A549 (cell line): ENCODE results near the gene CHST6.

Source experiments
- CEBPB ChIP-seq, 2 experiments: fragments of >200 bp in 1 of 2; sonication (Bioruptor Twin) in 1 of 2; formaldehyde crosslinking in 1 of 2; IDR thresholded peaks; 2 replicates each; pipeline ENCODE4 v1.6.1; 2012 to 2016
- MAFK ChIP-seq: fragments of 450-650 bp; IDR thresholded peaks from 2 replicates; pipeline ENCODE4 v1.6.1; 2014; ENCODE audit not compliant: partially characterized antibody
- RAD21 ChIP-seq, 2 experiments: fragments of >200 bp in 1 of 2; sonication (Bioruptor Twin) in 1 of 2; formaldehyde crosslinking in 1 of 2; IDR thresholded peaks in 1 of 2; conservative IDR thresholded peaks in 1 of 2; 2 replicates in 1 of 2; 3 replicates in 1 of 2; pipeline ENCODE4 v1.6.1; 2012 to 2018; ENCODE audit warnings: inconsistent platforms in 1 of 2
- ZFP36 ChIP-seq: fragments of 450-650 bp; IDR thresholded peaks from 2 replicates; pipeline ENCODE4 v1.6.1; 2014; ENCODE audit warnings: borderline replicate concordance; ENCODE audit not compliant: partially characterized antibody
- TF ChIP-seq, protein P1 (sequence below): fragments of >200 bp; sonication (Bioruptor Twin); formaldehyde crosslinking; IDR thresholded peaks from 3 replicates; pipeline ENCODE4 v1.5.1; 2016

DNA sequence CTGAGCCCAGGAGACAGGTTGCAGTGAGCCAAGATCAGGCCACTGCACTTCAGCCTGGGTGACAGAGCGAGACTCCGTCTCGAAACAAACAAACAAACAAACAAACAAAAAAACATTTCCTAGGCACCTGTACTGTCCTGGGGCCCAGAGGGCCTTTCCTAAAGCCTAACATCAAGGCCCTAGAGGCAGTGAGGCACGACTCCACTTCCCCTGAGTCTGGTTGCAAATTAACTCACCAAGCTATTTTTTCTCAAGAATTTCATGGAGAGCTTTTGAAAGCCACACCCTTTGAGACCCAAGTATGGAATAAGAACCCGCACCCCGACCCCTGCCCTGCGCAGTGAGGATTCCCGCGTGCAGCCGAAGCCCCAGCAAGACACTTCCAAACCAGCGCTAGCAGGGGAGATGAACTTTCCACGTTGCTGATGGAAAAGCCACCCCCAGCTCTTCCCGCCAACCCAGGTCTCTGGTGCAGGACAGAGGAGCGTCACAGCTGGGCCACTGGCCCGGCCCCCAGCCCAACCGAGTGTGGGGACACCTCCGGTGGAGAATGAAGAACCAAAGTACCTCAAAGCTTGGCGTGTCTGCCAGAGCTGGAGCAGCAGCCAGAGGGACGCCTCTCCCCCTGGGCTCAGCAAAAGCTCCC is 39.4 kb upstream of the CHST6 start:
- no peak for TF ChIP-seq ZFP36
- TF ChIP-seq CEBPB (IDR thresholded peaks at IDR 0.05) = no peak
- TF ChIP-seq, protein P1, sequence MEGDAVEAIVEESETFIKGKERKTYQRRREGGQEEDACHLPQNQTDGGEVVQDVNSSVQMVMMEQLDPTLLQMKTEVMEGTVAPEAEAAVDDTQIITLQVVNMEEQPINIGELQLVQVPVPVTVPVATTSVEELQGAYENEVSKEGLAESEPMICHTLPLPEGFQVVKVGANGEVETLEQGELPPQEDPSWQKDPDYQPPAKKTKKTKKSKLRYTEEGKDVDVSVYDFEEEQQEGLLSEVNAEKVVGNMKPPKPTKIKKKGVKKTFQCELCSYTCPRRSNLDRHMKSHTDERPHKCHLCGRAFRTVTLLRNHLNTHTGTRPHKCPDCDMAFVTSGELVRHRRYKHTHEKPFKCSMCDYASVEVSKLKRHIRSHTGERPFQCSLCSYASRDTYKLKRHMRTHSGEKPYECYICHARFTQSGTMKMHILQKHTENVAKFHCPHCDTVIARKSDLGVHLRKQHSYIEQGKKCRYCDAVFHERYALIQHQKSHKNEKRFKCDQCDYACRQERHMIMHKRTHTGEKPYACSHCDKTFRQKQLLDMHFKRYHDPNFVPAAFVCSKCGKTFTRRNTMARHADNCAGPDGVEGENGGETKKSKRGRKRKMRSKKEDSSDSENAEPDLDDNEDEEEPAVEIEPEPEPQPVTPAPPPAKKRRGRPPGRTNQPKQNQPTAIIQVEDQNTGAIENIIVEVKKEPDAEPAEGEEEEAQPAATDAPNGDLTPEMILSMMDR = no peak
- no peak for TF ChIP-seq RAD21 (conservative IDR thresholded peaks at IDR 0.05 in 1 of 2, IDR thresholded peaks at IDR 0.05 in 1 of 2)
- no peak for TF ChIP-seq MAFK
